Sigmoid colon (tissue), 4 donors: ENCODE measurements around the gene JMJD6.

Source experiments
- CTCF ChIP-seq, 4 experiments: fragments of 450-650 bp in 3 of 4; fragments of 200-600 bp in 1 of 4; IDR thresholded peaks; one replicate each; pipeline ENCODE4 v1.5.1; 2016 to 2019; ENCODE audit warnings: antibody characterized with exemption in 4 of 4, mild to moderate bottlenecking in 3 of 4, moderate library complexity in 2 of 4
- POLR2AphosphoS5 ChIP-seq, 4 donors: sonication (generic); formaldehyde crosslinking; IDR thresholded peaks; one replicate each; pipeline ENCODE4 v1.6.1; 2017; ENCODE audit warnings: antibody characterized with exemption in 4 of 4

- TF ChIP-seq CTCF (IDR thresholded peaks at IDR 0.05) (no peak), POLR2AphosphoS5 (IDR thresholded peaks at IDR 0.05) (no peak)
Observed at GRCh38 chr17:76772842-76773525, 46.6 kb upstream of the JMJD6 start.
